ENCODE results near the gene TMEM229A.

DNA sequence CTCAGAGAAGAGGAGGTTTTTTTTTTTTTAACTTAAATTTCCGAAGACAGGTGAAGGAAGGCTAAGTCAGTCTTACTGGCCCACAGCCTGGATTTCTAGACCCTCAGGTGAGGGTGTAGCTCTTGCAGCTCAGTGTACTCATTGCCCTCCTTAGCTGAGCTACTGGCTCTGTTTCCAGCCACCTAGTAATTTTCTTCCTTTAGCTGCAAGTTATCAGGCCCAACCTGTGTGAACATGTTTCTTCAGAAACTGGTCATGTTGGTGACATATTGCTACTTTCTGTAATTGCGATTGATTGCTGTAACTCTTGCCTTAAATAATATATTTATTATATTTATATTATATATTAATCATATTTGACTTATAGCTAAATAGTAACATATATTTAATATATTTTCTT, 10.0 kb upstream of the TMEM229A start:
- TF ChIP-seq CTCF (IDR thresholded peaks at IDR 0.05), result no peak
- no peak for TF ChIP-seq POLR2A (IDR thresholded peaks at IDR 0.05)

Data from thyroid gland (tissue), 4 donors.